SIG-M5 treated with dmso at 0.1 percent for 504 hours (cell line): Measurements from ENCODE around the gene CA11.

Experiments used
- DNase-seq: peaks from one replicate; lab custom pipeline; 2025; ENCODE audit not compliant: unreplicated experiment; lab: John Stamatoyannopoulos, UW

CA11 gene

GRCh38 chr19:48588670-48589401 lies 57.2 kb downstream of the CA11 start:
- peak; percentile 87 for DNase-seq
